AG09309 (cell line): Measurements from ENCODE around the gene PTPN14.

ENCODE experiments used
- DNase-seq: peaks from one replicate; pipeline ENCODE4 v3.0.0-alpha.2; 2010; ENCODE audit warnings: low read depth
- H3K4me3 ChIP-seq: 2 replicates; pipeline ENCODE4 v1.5.1; 2011; ENCODE audit warnings: mild to moderate bottlenecking, low read depth, low read length, moderate library complexity; ENCODE audit not compliant: control insufficient read depth
- TF ChIP-seq, protein P1 (sequence below): IDR thresholded peaks from 2 replicates; pipeline ENCODE4 v1.5.1; 2011; ENCODE audit warnings: mild to moderate bottlenecking, low read depth, low read length, inconsistent platforms; ENCODE audit not compliant: insufficient read depth, control insufficient read depth; ENCODE audit errors: missing control alignments

PTPN14 gene

DNA sequence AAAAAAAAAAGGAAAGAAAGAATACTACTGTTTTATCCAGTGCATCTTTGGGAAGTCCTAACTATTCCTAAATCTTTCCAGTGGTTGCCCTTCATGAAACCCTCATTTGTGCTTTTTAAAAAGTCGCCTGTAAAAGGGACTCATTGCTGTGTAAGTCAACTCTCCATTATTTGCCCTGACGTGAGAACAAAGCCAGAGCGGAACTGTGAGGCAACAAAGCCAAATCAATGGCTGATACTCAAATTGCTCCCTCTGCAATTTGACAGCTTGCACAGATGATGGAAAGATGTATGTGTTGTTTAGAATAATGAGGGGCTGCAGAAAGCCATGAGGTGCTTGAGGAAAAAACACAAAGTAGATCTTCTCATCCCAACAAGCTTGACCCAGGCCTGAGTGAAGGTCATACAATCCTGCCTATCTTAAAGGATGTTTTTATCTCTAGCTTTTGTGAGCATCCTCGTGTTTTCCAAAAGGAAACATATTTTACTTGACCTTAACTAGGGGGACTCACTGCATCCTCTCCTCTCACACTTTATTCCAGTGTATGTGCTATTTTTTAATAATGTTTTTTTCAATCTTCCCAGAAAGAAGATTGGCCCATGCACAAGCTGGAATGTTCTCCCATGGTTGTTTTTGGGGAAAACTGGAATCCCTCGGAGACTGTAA, 237.1 kb downstream of the PTPN14 start:
- no peak for DNase-seq

DNA sequence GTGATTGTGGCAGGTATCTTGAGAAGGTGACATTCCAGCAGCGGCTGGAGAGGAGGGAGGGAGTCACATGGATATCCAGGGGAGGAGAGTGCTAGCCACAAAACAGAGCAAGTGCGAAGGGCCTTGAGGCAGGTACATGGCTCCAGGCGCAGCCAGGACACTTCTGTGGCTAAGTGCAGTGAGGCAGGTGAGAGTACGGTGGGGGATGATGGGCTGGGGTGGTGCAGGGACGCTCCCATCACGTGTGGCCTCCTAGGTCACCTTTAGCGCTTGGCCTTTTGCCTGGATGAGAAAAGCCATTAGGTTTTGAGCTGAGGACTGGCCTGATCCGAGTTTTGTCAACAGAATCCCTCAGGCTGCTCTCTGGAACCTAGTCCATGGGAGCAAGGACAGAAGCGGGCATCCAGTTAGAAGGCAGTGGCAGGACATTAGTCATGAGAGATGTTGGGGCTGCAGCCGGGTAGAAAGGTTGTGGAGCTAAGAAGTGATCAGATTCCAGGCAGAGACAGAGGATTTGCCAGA, 238.8 kb downstream of the PTPN14 start:
- DNase-seq: no peak
- TF ChIP-seq, protein P1, sequence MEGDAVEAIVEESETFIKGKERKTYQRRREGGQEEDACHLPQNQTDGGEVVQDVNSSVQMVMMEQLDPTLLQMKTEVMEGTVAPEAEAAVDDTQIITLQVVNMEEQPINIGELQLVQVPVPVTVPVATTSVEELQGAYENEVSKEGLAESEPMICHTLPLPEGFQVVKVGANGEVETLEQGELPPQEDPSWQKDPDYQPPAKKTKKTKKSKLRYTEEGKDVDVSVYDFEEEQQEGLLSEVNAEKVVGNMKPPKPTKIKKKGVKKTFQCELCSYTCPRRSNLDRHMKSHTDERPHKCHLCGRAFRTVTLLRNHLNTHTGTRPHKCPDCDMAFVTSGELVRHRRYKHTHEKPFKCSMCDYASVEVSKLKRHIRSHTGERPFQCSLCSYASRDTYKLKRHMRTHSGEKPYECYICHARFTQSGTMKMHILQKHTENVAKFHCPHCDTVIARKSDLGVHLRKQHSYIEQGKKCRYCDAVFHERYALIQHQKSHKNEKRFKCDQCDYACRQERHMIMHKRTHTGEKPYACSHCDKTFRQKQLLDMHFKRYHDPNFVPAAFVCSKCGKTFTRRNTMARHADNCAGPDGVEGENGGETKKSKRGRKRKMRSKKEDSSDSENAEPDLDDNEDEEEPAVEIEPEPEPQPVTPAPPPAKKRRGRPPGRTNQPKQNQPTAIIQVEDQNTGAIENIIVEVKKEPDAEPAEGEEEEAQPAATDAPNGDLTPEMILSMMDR: no peak
- H3K4me3 ChIP-seq: no peak overlapping the region

More for the DNA sequence above, 237.1 kb downstream of the PTPN14 start:
- TF ChIP-seq, protein P1: no peak
- no peak overlapping the region for H3K4me3 ChIP-seq

DNA sequence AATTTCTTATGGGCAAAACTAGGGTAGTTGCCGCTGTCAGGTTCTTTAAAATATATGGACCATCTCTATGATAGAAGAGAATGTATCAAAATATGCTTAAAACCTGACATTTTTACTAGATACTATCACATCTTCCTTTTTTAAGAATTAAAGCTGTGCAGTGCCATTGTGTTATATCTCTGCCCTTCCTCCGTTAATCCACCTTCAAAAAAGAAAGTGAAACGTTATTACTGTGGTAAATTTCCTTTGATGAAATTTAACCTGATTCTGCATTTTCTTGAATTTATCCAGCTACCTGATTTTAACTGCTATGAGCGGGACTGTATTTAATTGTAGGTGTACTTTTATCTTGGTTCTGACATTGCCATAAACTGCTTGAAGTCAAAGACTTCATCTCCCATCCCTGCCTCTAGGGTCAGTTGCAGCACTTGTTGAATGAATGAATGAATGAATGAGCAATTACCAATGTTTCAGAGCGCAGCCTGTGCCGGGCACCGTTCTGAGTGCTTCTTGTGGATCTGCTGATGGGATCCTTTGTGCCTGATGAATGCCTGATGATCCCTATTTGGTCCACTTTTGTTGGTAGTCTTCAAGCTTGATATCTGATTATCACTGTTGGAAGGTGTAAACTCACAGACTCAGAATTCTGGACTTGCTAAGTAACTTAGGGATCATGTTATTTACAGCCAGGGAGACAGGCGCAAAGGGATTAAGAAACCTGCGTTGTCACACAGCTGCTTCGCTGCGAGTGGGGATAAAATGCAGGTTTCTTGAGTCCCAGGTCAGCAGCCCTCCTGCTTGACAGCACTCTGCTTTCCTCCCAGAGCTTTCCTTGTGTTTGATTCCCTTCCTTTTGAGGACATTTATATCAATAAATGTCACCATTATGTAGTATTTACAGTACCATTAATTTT, 240.4 kb downstream of the PTPN14 start:
- no peak for DNase-seq
- TF ChIP-seq, protein P1: no peak
- no peak overlapping the region for H3K4me3 ChIP-seq

DNA sequence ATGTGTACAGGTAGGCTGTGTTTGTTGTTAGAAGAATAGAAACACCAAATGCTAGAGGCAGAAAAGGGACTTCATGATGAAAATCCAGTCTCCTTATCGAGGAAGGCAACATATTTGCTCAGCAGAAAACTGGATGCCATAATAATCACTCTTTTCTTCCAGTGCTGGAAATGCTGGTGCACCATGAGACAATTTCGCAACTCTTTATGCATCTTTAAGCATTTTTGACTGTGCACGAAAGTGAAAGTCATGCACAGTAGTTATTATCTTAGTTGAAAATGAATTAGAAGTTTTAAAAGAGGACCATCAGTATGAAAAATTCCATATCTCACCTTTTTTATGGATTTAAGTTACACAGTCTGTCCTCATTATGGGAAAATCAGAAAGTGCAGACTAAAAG, 241.4 kb downstream of the PTPN14 start:
- DNase-seq: no peak
- no peak overlapping the region for H3K4me3 ChIP-seq
- TF ChIP-seq, protein P1: no peak

DNA sequence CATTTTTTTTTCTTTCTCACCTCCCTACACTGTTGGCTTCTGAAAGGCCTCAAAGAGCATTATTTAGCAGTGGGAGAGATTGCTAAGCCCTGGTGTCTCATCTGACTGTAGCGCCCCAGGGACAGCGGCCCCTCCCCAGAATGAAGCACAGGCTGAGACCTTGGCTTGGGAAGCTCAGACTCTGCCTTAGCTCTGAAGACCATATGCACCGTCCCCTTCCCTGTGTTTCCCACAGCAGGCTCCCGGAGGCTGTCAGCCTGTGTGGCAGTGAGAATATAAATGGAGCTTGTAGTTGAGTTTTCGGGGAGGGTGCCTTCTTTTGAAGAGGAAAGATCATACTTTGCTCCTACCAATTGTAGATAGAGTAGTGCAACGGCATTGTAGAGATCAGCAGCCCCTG, 245.1 kb downstream of the PTPN14 start:
- TF ChIP-seq, protein P1: no peak
- no peak for DNase-seq
- H3K4me3 ChIP-seq: no peak overlapping the region

DNA sequence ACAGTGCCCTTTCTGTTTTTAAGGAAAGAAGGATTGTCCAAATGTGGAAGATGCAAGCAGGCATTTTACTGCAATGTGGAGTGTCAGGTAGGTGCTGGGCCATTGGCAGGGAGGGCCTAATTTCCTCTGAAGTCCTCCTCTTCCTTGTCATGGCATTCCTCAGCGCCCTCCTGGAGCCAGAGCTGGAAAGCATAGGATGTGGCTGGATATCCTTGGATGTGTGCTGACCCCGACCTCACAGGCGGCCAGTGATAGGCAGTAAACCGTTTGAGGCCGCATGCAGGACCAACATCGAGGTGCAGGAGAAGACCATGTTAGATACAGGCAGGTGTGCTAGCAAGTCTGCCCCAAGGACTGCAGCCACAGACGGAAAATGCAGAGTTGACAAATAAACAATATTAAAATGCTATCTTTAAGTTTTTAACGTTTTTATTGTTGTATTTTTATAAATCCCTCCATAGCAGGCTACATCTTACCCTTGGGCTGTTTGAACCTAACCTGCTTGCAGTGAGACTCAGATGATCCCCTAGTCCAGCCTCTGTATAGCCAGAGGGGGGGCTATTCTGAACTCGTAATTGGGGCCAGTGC, 246.1 kb downstream of the PTPN14 start:
- no peak for DNase-seq
- H3K4me3 ChIP-seq: no peak overlapping the region
- TF ChIP-seq, protein P1: no peak
